LNCaP clone FGC (cell line): Measurements from ENCODE around the gene FAM241B.

Source experiments
- DNase-seq: peaks from one replicate; pipeline ENCODE4 v3.0.0-alpha.2; 2011; ENCODE audit warnings: low read depth
- H3K4me3 ChIP-seq: 2 replicates; pipeline ENCODE4 v1.5.1; 2011; ENCODE audit warnings: mild to moderate bottlenecking, low read depth, low read length, control low read depth
- CTCF ChIP-seq: IDR thresholded peaks from 2 replicates; pipeline ENCODE4 v1.5.1; 2012; ENCODE audit warnings: mild to moderate bottlenecking; ENCODE audit not compliant: control insufficient read depth, insufficient read depth; ENCODE audit errors: extremely low read depth

The FAM241B gene

GRCh38 chr10:69644658-69645295 lies 14.7 kb downstream of the FAM241B start:
- peak; percentile 92 for TF ChIP-seq CTCF
- no peak for DNase-seq
- H3K4me3 ChIP-seq = no peak overlapping the region

GRCh38 chr10:69645296-69646184 lies 15.5 kb downstream of the FAM241B start:
- no peak for TF ChIP-seq CTCF

DNA sequence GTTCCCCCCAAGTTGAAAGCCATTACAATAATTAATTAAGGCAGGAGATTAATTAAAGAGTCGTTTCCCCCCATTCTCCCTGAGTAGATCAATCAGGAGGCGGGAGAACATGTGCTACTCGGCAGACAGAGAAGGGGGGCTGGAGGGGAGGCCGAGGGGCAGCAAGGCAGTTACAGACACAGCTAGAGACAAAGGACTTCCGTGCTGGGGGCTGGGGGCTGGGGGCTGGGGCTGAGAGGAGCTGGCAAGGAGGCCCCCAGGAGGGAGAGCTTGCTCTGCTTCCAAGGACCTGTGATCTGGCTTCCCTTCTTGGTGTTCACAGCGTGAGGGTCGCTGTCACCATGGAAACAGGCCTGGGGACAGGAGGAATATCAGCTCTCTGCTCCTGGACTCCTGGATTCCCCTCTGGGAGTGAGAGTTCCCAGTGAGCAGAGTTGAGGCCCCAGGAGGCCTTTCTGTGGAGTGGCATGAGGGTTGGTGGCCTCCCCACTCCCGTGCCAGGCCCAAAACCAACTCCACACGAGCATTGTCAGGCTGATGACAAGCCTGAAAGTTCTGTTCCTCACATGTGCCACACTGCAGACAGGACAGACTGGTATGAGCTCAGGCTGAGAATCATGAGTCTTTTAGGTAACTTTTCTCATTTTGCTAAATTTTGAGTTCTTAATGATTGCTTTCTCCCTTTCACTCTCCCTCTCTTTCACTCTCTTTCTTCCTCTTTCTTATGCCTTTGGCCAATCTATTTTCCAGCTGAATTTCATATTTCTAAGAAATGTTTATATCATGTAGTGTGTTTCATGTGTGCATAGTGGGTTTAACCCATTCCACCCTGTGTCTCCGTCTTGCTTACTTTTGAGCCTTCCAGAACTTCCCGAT lies 16.4 kb downstream of the FAM241B start:
- no peak for TF ChIP-seq CTCF
- no peak overlapping the region for H3K4me3 ChIP-seq
- DNase-seq = no peak

More at GRCh38 chr10:69645296-69646184, 15.5 kb downstream of the FAM241B start:
- H3K4me3 ChIP-seq = no peak overlapping the region
- no peak for DNase-seq

DNA sequence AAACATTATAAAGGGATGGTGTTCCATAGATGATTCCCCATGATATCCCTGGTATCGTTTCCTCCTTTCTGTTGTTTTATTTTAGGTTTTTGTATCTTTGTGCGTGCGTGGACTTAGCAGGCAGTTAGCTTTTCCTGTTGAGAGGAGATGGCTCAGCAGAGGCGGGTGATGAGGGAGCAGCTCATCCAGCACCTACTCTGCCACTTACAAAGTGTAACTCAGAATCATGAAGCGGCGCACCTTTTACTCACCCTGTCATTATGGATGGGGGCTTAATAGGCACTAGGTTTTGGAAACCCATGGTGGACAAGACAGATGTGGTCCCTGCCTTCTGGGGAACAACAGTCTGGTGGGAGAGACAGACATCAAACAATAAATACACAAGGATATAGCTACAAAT lies 17.1 kb downstream of the FAM241B start:
- no peak for DNase-seq
- no peak for TF ChIP-seq CTCF
- H3K4me3 ChIP-seq = no peak overlapping the region

DNA sequence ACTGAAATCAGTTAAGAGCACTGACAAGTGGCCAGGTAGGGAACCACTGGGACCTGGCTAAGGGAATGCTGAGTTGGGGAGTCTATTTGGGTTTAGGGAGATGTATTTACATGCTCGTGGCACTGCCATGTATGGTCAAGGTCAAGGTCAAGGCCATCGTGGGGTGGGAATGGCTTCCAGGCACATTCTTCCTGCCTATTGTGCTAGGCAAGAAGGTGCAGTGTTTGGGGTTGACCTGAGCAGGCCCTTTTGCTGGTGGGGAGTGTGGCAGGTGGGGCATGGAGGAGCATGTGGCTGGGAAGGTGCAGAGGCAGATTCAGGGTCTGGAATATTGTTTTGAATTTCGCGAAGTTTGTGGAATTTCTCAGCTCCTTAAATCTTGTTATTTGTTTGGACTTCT lies 17.8 kb downstream of the FAM241B start:
- DNase-seq = no peak
- H3K4me3 ChIP-seq = no peak overlapping the region
- TF ChIP-seq CTCF = no peak

- H3K4me3 ChIP-seq = no peak overlapping the region
- no peak for TF ChIP-seq CTCF
- DNase-seq = no peak
Observed at GRCh38 chr10:69648461-69648860, 18.4 kb downstream of the FAM241B start.
